H1 (cell line): Measurements from ENCODE around the gene EIF4ENIF1. TPM values are rescaled to one million over a fixed set of nuclear protein-coding genes. Genes with fewer than 3 reads are reported as not detected.

Experiments used
- BRCA1 ChIP-seq: IDR thresholded peaks from 2 replicates; pipeline ENCODE4 v1.6.1; 2012; ENCODE audit warnings: low read depth, low read length, improper control_type of control experiment
- CHD2 ChIP-seq: IDR thresholded peaks from 2 replicates; pipeline ENCODE4 v1.6.1; 2012; ENCODE audit warnings: low read length, improper control_type of control experiment
- FOSL1 ChIP-seq: IDR thresholded peaks from 2 replicates; pipeline ENCODE4 v1.6.1; 2011; ENCODE audit warnings: mild to moderate bottlenecking, low read depth, low read length, moderate library complexity; ENCODE audit not compliant: insufficient read depth
- MAFK ChIP-seq: IDR thresholded peaks from 2 replicates; pipeline ENCODE4 v1.6.1; 2012; ENCODE audit warnings: low read depth, mild to moderate bottlenecking, improper control_type of control experiment, low read length
- NANOG ChIP-seq: IDR thresholded peaks from 2 replicates; pipeline ENCODE4 v1.6.1; 2011; ENCODE audit warnings: low read length, low read depth, mild to moderate bottlenecking, inconsistent platforms; ENCODE audit not compliant: insufficient read depth, poor library complexity, severe bottlenecking
- POLR2AphosphoS5 ChIP-seq: IDR thresholded peaks from 2 replicates; pipeline ENCODE4 v1.6.1; 2011; ENCODE audit warnings: low read depth, low read length
- RAD21 ChIP-seq, 2 experiments: IDR thresholded peaks in 1 of 2; conservative IDR thresholded peaks in 1 of 2; 2 replicates each; pipeline ENCODE4 v1.6.1; 2011; ENCODE audit warnings: low read depth in 2 of 2, low read length in 2 of 2, improper control_type of control experiment in 1 of 2, inconsistent platforms in 1 of 2, mild to moderate bottlenecking in 1 of 2, moderate library complexity in 1 of 2
- polyA plus RNA-seq, 7 experiments: library from polyadenylated mRNA; depleted of rRNA in 3 of 7; stranded (reverse) in 5 of 7; unstranded in 2 of 7; fragments of >200 nt in 5 of 7; fragments of 200-250 nt in 2 of 7; gene quantifications; 1 replicate in 5 of 7; 2 replicates in 1 of 7; 4 replicates in 1 of 7; pipeline versions ENCODE4 v1.2.1 to v1.2.3, GENCODE V29; 2011 to 2013; ENCODE audit warnings: missing spikeins in 2 of 7, mixed read lengths in 2 of 7
- total RNA-seq: library from RNA; stranded (reverse); fragmentation: NEBNext Ultra II Directional; extraction: Animal tissue kit (Norgen Biotek cat#: 25700); gene quantifications from 2 replicates; pipeline ENCODE4 v1.2.1, GENCODE V29; 2021
- TF ChIP-seq, protein P1 (sequence below): fragments of 300-600 bp; sonication (generic); IDR thresholded peaks from 2 replicates; pipeline ENCODE4 v1.7.1; 2012; ENCODE audit warnings: low read length, moderate library complexity, mild to moderate bottlenecking, inconsistent platforms; ENCODE audit not compliant: insufficient replicate concordance

EIF4ENIF1 gene
- total and polyA plus RNA-seq, 2 of the 8 experiments (the other 6 are each of a cell fraction or from before 2014, with no cell fraction given) = 21.9 to 23.6 TPM

DNA sequence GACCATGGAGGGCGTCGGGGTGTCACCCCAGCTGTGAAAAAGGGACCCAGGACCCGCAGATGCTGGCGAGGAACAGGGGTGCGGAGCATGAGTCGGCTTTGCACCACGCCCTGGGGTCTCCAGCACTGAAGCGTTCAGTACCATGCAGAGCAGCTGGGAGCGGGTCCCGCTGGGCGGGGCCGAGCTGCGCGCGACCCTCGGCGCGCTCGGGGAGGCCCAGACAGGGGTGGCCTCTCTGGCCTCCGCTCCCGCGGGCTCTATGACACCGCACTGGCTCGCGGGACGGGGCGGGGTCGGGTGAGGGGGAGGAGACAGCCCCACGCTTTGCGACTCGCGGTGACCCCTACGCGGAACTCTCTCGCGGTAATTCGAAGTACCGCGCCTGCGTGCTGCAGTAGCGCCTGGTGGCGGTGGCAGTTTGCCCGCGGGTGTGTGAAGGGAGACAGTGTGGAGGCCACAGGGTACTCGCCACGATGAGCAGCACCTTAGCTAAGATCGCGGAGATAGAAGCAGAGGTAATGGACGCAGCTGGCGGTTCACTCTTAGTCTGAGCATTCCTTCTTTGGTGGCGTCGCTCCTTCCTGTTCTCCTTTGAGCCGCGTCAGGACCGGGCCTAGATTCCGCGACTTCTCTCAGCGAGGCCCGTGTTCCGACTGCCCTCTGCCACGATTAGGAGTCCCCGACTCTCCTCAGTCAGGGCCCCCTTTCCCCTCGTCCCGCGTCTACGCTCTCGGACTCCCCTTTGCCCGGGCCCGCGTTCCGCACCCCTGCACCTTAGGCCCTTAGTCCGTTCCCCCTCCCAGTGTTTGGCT lies 90.2 kb downstream of the EIF4ENIF1 start, which contains the start of gene DRG1 (continued):
- peak; percentile 96 for TF ChIP-seq POLR2AphosphoS5
- TF ChIP-seq BRCA1 = peak; percentile 77
- no peak for TF ChIP-seq NANOG
- TF ChIP-seq MAFK = no peak
- TF ChIP-seq CHD2 = peak; percentile 92
- peak in 1 of 2 experiments; percentile 33; a peak in 2 of 4 replicates for TF ChIP-seq RAD21 (IDR thresholded peaks at IDR 0.05 in 1 of 2, conservative IDR thresholded peaks at IDR 0.05 in 1 of 2; ENCODE audit: low read depth in 2 of 2, low read length in 2 of 2)
- TF ChIP-seq FOSL1 = 0 out of 2 replicates have a peak, but pooled peaks have one; percentile 69
- TF ChIP-seq, protein P1, sequence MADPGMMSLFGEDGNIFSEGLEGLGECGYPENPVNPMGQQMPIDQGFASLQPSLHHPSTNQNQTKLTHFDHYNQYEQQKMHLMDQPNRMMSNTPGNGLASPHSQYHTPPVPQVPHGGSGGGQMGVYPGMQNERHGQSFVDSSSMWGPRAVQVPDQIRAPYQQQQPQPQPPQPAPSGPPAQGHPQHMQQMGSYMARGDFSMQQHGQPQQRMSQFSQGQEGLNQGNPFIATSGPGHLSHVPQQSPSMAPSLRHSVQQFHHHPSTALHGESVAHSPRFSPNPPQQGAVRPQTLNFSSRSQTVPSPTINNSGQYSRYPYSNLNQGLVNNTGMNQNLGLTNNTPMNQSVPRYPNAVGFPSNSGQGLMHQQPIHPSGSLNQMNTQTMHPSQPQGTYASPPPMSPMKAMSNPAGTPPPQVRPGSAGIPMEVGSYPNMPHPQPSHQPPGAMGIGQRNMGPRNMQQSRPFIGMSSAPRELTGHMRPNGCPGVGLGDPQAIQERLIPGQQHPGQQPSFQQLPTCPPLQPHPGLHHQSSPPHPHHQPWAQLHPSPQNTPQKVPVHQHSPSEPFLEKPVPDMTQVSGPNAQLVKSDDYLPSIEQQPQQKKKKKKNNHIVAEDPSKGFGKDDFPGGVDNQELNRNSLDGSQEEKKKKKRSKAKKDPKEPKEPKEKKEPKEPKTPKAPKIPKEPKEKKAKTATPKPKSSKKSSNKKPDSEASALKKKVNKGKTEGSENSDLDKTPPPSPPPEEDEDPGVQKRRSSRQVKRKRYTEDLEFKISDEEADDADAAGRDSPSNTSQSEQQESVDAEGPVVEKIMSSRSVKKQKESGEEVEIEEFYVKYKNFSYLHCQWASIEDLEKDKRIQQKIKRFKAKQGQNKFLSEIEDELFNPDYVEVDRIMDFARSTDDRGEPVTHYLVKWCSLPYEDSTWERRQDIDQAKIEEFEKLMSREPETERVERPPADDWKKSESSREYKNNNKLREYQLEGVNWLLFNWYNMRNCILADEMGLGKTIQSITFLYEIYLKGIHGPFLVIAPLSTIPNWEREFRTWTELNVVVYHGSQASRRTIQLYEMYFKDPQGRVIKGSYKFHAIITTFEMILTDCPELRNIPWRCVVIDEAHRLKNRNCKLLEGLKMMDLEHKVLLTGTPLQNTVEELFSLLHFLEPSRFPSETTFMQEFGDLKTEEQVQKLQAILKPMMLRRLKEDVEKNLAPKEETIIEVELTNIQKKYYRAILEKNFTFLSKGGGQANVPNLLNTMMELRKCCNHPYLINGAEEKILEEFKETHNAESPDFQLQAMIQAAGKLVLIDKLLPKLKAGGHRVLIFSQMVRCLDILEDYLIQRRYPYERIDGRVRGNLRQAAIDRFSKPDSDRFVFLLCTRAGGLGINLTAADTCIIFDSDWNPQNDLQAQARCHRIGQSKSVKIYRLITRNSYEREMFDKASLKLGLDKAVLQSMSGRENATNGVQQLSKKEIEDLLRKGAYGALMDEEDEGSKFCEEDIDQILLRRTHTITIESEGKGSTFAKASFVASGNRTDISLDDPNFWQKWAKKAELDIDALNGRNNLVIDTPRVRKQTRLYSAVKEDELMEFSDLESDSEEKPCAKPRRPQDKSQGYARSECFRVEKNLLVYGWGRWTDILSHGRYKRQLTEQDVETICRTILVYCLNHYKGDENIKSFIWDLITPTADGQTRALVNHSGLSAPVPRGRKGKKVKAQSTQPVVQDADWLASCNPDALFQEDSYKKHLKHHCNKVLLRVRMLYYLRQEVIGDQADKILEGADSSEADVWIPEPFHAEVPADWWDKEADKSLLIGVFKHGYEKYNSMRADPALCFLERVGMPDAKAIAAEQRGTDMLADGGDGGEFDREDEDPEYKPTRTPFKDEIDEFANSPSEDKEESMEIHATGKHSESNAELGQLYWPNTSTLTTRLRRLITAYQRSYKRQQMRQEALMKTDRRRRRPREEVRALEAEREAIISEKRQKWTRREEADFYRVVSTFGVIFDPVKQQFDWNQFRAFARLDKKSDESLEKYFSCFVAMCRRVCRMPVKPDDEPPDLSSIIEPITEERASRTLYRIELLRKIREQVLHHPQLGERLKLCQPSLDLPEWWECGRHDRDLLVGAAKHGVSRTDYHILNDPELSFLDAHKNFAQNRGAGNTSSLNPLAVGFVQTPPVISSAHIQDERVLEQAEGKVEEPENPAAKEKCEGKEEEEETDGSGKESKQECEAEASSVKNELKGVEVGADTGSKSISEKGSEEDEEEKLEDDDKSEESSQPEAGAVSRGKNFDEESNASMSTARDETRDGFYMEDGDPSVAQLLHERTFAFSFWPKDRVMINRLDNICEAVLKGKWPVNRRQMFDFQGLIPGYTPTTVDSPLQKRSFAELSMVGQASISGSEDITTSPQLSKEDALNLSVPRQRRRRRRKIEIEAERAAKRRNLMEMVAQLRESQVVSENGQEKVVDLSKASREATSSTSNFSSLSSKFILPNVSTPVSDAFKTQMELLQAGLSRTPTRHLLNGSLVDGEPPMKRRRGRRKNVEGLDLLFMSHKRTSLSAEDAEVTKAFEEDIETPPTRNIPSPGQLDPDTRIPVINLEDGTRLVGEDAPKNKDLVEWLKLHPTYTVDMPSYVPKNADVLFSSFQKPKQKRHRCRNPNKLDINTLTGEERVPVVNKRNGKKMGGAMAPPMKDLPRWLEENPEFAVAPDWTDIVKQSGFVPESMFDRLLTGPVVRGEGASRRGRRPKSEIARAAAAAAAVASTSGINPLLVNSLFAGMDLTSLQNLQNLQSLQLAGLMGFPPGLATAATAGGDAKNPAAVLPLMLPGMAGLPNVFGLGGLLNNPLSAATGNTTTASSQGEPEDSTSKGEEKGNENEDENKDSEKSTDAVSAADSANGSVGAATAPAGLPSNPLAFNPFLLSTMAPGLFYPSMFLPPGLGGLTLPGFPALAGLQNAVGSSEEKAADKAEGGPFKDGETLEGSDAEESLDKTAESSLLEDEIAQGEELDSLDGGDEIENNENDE = no peak
